Measurements from ENCODE around the gene TMEM8B.
A peak's percentile ranks its signal among the peaks of the same experiment; 100 is the strongest.
"Not testable (repeated sequence)": the region's sequence is repeated elsewhere in the genome, so short reads cannot be mapped to it uniquely, and the experiment has no call there.

The TMEM8B gene

DNA sequence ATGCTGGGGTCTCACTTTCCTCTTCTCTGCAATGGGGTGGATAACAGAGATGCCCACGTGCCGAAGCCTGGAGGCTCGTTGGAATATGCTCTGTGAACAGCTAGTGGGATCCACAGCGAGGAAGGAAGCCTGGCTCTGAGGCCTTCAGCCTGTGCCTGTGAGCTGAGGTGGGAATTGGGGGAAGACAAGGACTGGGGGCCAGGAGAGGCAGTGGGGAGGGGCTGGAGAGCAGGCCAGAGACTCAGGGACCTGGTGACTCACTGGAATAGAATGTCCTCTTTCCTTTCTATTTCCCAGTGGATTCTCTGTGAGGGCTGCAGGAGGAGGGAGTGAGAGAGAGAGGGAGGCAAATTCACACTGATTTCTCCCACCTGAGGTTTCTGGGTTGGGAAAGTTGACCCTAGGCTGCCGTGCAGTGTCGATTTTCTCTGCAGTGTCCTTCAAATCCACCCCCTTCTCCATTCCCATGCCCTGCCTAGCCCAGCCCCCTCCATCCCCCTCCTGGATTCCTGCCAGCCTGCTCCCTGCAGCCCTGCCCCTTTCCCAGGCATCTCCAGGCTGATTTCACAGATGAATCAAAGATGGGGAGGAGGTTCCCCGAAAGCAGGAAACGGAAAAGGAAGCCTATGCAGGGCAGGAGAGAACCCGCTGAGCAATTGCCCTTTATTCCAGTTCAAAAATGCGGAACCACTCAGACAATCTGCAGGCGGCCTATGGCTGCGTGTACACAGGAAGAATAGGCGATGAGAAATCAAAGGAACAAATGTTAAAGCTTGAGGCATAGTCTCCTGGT lies 78.9 kb downstream of the TMEM8B start:
- DNase-seq: no peak

DNA sequence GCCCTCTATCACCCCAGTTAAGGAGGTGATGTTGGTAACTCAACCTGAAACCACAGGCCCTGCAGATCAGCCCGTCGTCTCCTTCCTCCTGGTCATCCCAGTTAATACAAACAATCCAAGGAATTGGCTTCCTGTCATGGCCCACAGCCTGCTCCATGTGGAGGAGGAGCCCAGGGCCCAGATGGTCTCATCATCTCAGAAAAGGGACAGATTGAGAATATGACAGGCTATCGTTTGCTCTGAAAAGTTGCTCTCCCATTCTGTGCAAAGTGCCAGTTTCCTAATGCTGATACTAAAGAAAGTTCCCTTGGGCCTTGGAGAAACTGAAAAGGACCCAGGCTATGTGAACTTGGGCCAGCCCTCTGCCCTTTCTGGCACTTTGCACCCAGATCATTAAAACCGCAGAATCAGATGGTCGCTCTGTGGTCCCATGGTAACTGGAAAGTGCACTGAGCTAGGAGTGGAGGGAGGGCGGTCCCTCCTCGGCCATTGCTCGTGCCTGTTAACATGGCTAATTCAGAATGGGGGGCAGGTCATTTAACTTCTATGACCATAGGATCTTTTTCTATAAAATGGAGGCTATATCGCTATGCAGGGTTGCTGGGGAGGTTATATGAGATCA lies 79.6 kb downstream of the TMEM8B start:
- DNase-seq: no peak

DNA sequence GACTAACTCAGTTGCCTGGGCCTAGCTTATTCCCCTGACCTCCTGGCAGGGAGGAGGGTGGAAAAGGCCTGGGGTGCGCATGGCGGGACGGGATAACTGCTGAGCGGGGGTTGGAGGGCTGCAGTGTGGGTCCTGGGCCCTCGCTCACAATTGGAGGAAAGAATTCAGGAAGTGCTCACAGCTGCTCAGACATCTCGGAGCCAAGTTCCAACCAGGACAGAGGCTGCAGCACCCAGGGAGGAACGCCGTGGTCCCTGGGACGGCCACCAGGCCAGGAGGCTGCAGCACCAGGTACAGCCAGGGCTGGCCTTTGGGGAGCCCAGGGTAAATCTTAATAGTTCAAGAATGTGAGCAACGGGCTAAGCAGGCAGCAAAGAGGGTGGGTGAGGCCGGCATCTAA lies 80.2 kb downstream of the TMEM8B start, which contains the start of gene SPAAR:
TSS of gene SPAAR (plus strand) at position 217 of the 400 bp plus-strand sequence. CDS start 974 bp downstream, outside the sequence.
- DNase-seq: no peak

GRCh38 chr9:35909687-35910612 lies 80.9 kb downstream of the TMEM8B start:
- no peak for DNase-seq

GRCh38 chr9:35910613-35911359 lies 81.8 kb downstream of the TMEM8B start:
- DNase-seq: peak; percentile 67

GRCh38 chr9:35911690-35912089 lies 82.7 kb downstream of the TMEM8B start:
- no peak for DNase-seq

DNA sequence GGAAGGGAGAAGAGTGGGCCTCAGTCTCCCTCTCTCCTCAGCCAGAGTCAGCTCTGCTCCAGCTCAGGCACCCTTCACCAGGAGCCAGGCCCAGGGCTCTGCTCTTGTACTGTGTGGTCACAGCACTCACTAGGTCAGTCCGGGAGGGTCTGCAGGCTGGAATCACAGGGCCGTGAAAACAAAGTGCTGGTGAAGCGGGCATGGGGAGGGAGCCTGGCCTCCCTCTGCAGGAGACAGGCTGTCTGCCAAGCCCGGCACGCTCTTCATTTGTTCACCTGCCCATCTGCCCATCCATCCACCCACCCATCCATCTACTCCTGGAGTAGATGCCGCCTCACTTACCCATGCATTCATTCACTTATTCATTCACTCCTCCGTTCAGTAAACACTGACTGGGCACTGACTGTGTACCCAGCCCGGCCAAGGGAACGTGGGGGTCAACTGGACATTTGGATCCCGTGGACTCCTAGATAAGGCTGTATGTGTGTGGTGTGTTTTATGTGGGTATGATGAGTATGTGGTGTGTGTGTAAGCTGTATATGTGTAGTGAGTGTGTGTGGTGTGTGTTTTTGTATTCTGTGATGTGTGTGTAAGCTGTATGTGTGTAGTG lies 83.9 kb downstream of the TMEM8B start:
- no peak for DNase-seq

GRCh38 chr9:35913429-35913828 lies 84.4 kb downstream of the TMEM8B start:
- not testable (repeated sequence) for DNase-seq

DNA sequence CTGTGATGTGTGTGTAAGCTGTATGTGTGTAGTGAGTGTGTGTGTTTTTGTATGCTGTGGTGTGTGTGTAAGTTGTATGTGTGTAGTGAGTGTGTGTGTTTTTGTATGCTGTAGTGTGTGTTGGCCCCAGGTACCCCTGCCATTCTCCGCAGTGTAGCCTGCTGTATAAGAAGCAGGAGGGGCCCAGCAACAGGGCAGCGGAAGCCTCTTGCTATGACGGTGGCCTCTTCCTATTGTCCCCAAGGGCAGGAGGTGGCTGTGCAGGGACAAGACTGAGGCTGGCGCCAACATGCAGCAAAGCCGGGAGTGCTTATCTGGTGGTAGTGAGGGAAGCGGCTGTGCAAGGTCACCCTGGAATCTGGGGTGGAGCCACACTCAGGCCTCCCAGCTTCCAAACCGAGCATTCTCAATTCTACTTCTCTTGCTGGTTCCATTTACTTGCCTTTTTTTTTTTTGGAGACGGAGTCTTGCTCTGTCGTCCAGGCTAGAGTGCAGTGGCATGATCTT lies 85.3 kb downstream of the TMEM8B start:
- DNase-seq: peak; percentile 37
